DMS 273 (cell line): ENCODE measurements around the gene DAB2IP.

ENCODE experiments used
- DNase-seq: peaks from one replicate; lab custom pipeline; 2025; ENCODE audit not compliant: unreplicated experiment; lab: John Stamatoyannopoulos, UW

The DAB2IP gene

GRCh38 chr9:121720311-121721057, 69.0 kb downstream of the DAB2IP start:
- peak; percentile 33 for DNase-seq

DNA sequence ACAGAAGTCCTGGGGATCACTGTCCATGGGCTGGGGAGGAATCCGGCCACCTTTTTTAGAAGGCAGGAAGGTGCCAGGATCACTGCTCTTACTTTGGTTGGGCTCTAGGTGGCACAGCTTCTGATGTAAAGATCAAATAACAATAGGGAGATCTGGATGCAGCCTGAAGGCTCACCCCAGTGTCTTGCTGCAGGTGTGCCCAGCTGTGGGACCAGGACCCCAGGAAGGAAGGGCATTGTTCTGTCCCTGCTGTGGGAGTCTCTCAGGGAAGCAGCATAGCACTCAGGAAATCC, 69.6 kb downstream of the DAB2IP start:
- DNase-seq = peak; percentile 30

- DNase-seq = no peak
Measured at GRCh38 chr9:121721770-121722169, 70.3 kb downstream of the DAB2IP start.

- DNase-seq = peak; percentile 66
Measured at GRCh38 chr9:121725008-121725775, 73.8 kb downstream of the DAB2IP start.

GRCh38 chr9:121727295-121728020, 76.0 kb downstream of the DAB2IP start:
- peak; percentile 17 for DNase-seq

- DNase-seq = no peak
Measured at GRCh38 chr9:121728916-121729315, 77.5 kb downstream of the DAB2IP start.

- no peak for DNase-seq
Measured at GRCh38 chr9:121729769-121730562, 78.5 kb downstream of the DAB2IP start.

DNA sequence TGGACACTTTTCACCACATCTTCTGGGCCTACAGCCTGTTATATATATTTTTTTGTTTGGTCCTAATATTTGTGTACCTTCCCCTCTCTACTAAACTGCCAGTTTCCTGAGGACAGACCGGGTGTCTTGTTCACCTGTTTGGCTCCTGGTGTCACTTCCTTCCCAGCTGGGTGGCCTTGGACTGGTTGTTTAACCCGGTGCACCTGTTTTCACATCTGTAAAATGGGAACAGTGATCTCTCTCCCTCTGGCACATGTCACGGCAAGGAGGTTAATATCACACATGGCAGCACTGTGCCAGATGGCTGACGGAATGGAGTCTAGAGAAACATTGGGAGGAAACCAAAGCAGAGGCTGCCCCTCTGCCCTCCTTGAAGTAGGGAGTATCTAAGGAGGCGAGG, 79.7 kb downstream of the DAB2IP start:
- DNase-seq = peak; percentile 47

- peak; percentile 50 for DNase-seq
Measured at GRCh38 chr9:121731919-121732318, 80.5 kb downstream of the DAB2IP start.

- peak; percentile 50 for DNase-seq
Measured at GRCh38 chr9:121732389-121732788, 81.0 kb downstream of the DAB2IP start.

GRCh38 chr9:121732886-121733285, 81.5 kb downstream of the DAB2IP start:
- no peak for DNase-seq

DNA sequence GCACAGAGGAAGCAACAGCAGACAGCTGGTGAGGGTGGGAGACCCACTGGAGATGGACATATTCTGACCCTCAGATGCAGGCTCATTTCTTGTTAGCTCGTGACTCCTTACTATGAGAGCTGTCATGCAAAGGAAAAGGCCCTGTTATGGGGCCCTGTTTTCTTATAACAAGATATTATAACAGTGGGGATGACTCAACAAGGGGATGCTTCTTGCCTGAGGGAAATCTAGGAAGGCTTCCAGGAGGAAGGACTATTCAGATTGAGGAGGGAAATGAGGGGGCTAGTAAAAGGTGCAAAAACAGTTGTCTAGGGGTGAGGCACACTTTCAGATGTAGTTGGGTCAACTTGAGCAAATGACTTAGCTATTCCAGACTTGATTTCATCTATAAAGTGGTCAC, 83.0 kb downstream of the DAB2IP start:
- no peak for DNase-seq

DNA sequence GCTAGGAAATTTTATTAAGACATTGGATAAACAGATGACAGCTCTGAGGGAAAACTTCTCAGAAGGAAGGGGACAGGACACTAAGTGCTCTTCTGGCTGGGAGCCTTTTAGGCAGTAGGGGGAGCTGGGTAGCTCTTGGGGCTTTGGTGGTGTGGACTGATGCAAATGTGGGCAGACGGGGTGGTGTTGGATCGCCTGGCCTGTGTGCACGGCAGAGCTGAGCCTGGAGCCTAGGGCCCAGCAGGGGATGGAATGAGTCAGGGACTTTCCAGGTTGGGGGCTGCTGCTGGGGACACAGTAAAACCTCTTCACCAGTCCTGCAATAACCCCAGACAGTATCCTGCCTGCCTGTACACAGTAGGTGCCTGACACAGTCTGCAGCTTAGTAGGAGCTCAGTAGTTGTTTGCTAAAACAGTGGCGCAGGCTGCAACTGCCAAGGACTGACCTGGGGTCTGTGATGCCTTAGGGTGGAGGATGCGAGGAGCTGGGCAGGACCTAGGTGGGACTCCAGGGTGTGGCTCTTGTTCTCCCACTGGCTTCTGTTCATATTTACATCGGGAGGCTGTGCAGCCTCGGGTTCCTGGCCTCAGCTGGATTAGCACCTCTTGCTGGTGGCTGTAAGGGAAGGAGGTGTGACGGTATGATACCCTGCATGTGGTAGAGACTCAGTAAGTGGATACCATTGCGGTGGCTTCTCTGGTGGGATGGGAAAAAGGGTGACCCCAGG, 83.8 kb downstream of the DAB2IP start:
- peak; percentile 64 for DNase-seq

DNA sequence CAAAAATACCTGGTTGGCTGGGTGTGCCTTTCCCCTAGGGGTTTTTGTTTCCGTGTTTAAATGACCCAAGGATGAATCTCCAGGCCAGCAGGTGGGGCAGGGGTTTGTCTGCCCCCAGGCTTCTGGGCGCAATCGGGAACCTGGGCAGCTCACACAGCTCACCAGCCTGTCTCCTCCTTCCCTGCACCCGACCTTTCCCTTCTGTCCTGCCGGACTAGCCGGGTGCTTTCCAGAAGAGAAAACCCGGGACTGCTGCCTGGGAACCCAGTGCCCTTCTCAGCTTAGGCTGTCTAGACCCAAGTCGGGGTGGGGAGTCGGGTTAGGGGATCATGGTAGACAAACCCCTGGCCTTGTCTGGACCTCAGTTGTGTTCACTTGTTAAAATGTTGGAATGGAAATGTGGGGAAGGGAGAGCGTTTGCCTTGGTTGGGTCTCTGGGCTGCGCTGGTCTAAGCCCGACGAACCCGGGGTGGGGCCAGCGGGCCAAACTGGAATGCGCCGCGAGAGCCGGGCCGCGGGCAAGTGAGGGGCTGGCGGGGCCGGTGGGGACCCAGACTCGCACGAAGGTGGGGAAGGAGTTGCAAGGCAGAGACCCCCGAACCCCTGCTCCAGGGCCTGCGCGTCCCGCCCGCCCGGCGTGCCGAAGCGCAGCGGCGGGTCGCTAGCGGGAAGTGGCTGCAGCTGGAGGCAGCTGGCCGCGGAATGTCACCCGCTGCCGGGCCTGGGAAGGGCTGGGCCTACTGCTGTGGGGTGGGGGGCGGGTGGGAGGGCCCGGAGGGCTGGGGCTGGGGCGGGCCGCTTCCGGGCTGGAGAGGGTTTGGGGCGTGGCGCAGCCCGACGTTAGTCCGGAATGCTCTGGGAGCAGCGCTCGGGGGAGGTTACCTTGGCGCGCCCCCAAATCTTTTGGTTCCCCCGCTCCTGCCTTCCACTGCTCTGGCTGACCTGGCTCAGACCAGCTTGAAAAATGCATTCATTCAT, 84.6 kb downstream of the DAB2IP start:
- no peak for DNase-seq

DNA sequence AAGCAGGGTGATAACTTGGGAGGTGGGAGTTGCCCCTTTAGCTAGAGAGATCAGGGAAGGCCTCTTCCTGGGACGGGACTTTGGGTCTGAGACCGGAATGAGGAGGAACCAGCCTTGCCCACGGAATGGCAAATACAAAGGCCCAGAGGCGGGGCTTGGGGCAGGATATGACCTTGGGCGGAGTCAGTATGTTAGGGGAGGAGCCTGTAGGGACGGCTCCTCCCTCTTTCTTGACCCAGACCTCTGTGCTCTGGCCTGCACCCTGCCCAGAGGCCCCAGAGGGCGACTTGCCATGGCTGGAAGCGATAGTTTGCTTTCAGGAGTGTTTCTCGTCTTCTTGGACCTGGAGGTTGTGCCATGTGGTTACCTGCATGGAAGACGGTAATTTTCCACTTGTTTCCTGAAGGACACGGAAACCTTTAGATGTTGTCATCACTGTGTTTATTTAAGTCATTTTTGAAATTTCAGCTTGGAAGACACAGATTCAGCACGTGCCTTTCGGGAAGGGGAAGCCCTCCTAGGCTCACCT, 85.6 kb downstream of the DAB2IP start:
- peak; percentile 14 for DNase-seq

DNA sequence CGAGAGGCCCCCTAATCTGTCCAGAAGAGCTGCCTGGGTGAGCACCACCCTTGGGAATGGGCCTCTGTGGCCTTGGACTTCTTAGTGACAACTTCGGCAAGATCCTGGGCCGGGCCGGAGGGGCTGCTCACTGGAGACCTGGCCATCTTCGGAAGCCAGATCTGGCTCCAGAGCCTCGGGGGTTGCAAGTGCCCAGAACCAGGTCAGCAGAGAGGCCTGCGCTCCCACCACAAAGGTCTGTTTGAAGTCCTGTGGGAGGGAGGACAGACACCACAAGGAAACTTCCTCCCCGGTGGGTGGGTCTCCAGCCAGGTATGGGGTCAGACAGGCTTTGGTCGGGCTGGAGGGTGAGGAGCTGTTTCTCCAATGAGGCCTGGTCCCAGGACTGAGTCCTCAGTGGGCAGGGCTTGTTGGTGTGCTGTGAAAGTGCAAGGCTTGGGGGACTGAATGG, 86.1 kb downstream of the DAB2IP start:
- DNase-seq = no peak

- DNase-seq = no peak
Measured at GRCh38 chr9:121738411-121738810, 87.0 kb downstream of the DAB2IP start.

DNA sequence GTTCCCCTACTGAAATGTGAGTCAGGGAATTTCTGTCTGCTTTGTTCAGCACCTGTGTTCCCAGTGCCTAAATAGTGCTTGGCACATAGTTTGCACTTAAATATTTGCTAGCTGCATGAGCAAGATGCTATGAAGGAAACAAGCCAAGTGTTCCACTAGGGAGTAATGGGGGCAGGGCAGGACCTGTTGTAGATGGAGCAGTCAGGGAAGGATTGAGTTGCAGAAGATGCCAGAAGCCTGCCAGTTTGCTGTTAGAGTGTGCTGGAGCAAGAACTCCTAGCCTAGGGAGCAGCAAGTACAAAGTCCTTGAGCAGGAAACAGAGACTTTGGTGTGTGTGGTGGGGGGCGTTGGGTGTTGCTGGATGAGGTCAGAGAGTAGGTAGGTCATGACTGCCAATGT, 87.5 kb downstream of the DAB2IP start:
- peak; percentile 12 for DNase-seq

DNA sequence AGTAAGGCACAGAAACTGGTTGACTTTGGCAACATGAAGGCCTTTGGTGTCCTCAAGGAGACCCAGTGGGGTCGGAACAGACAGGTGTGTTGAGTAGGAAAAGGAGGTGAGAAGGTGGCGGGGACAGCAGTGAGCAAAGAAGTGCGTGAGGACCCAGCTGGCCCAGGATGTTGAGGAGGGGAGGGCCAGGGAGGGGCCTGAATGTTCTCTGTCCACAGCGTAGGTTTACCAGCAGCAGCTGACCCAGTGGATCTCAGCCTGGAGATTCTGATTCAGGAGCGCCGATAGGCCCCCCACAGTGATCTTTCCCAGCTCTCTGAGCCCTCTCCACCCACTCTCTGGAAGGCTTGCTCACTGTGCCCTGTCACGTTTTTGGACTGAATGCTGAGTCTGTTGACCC, 88.5 kb downstream of the DAB2IP start:
- DNase-seq = no peak
